ENCODE results near the gene SLC43A2. TPM values are rescaled to one million over a fixed set of nuclear protein-coding genes. Genes with fewer than 3 reads are reported as not detected.

Gene SLC43A2
- total and polyA plus RNA-seq, 2 experiments from 2014 or later = 2.5 to 5.3 TPM

GRCh38 chr17:1605681-1606351, 22.8 kb downstream of the SLC43A2 start:
- TF ChIP-seq CTCF (IDR thresholded peaks at IDR 0.05; ENCODE audit: low read depth, low read length) = no peak
- Histone ChIP-seq H3K4me1 (ENCODE audit: low read depth) (peaks cover 3% of the 10 kb centered on the region), H3K9me3 (ENCODE audit: low read depth) (no peaks in the 10 kb centered on the region), H3K36me3 (no peaks in the 10 kb centered on the region), H3K27ac (no peak overlapping the region), H3K27me3 (no peaks in the 10 kb centered on the region), H3K4me3 (no peak overlapping the region)
- no peak for DNase-seq (ENCODE audit: low read depth in 1 of 2, low spot score in 1 of 2)

DNA sequence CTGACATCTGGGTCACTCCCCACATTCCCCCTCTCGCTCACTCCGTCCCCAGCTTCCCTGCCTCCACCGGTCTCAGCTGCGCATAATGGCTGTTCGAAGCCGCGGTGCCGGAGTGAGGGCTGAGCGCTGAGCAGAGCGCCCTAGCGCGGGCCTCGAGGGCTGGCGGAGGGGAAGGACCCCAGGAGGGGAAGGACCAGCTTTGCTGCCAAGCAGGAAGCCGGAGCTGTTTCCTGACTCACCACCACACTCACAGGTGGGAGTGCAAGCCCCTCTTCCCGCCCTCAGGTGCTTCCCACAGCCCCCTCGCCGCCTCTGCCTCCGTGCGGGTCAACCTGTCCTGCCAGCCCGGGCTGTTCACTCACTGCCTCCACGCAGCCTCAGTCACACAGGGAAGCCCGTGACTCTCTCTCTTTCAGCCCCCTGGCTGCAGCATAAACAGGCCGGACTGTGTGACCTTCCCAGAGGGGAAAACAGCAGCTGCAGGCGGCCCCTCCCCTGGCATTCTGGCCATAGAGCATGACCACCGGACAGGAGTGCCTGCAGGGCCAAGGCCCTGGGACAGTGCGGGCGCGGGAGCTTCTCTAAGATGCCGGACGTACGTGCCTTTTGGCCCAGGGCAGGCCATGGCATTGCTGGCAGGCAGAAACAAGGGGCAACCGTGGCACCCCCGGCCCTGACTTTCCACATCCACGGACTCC, 23.7 kb downstream of the SLC43A2 start:
- Histone ChIP-seq H3K4me3 (no peak overlapping the region), H3K27ac (no peak overlapping the region), H3K27me3 (no peaks in the 10 kb centered on the region), H3K4me1 (ENCODE audit: low read depth) (peaks cover 3% of the 10 kb centered on the region), H3K36me3 (no peaks in the 10 kb centered on the region), H3K9me3 (ENCODE audit: low read depth) (no peaks in the 10 kb centered on the region)
- TF ChIP-seq CTCF (IDR thresholded peaks at IDR 0.05; ENCODE audit: low read depth, low read length) = no peak
- DNase-seq (ENCODE audit: low read depth in 1 of 2, low spot score in 1 of 2) = no peak

DNA sequence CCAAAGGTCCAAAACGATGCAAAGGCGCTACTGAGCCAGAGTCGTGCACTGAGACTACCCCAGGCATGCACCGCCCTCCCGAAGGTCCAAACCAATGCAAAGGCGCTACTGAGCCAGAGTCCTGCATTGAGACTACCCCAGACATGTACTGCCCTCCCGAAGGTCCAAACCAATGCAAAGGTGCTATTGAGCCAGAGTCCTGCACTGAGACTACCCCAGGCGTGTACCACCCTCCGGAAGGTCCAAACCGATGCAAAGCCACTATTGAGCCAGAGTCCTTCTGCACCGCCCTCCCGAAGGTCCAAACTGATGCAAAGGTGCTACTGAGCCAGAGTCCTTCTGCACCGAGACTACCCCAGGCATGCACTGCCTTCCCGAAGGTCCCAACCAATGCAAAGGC, 27.1 kb downstream of the SLC43A2 start:
- Histone ChIP-seq H3K27me3 (no peaks in the 10 kb centered on the region), H3K4me1 (ENCODE audit: low read depth) (no peaks in the 10 kb centered on the region), H3K36me3 (no peaks in the 10 kb centered on the region), H3K27ac (no peak overlapping the region), H3K9me3 (ENCODE audit: low read depth) (no peaks in the 10 kb centered on the region), H3K4me3 (no peak overlapping the region)
- TF ChIP-seq CTCF (IDR thresholded peaks at IDR 0.05; ENCODE audit: low read depth, low read length) = no peak
- DNase-seq (ENCODE audit: low read depth in 1 of 2, low spot score in 1 of 2) = no peak

DNA sequence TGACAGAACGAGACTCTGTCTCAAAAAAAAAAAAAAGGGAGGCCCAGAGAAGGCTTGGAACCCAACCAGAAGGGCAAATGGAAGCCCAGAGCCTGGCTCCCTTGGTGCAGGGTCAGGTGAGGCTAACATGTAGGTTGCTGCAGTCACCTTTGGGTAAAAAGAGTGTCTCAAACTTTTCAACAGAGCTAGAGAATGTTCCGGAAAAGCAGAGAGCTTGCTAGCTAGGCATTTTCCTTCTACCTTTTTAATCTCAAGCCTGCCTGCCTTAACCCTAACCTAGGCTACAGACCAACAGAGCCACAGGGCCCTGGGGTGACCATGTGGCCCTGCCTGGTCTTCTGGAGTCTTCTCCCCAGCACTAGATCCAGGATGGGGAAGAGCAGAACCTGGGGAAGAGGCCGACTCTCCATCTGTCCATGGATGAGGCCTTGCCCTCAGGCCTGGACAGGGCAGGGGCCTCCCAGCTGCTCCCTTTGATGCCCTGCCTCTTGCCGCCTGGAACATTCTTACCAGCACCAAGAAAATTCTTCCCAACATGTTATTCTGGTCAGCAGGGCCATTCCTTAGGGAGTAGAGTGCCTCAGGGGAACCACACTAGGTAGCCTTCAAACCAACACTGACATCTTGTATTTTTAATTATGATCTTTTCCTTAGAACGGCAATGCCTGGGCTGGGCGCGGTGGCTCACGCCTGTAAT, 30.1 kb downstream of the SLC43A2 start:
- Histone ChIP-seq H3K27ac (no peak overlapping the region), H3K9me3 (ENCODE audit: low read depth) (no peaks in the 10 kb centered on the region), H3K4me3 (no peak overlapping the region), H3K36me3 (no peaks in the 10 kb centered on the region), H3K27me3 (no peaks in the 10 kb centered on the region), H3K4me1 (ENCODE audit: low read depth) (no peaks in the 10 kb centered on the region)
- DNase-seq (ENCODE audit: low read depth in 1 of 2, low spot score in 1 of 2) = no peak
- no peak for TF ChIP-seq CTCF (IDR thresholded peaks at IDR 0.05; ENCODE audit: low read depth, low read length)

- no peak for TF ChIP-seq CTCF (IDR thresholded peaks at IDR 0.05; ENCODE audit: low read depth, low read length)
- no peak for DNase-seq (ENCODE audit: low read depth in 1 of 2, low spot score in 1 of 2)
- Histone ChIP-seq H3K36me3 (no peaks in the 10 kb centered on the region), H3K9me3 (ENCODE audit: low read depth) (no peaks in the 10 kb centered on the region), H3K4me3 (no peak overlapping the region), H3K4me1 (ENCODE audit: low read depth) (no peaks in the 10 kb centered on the region), H3K27me3 (no peaks in the 10 kb centered on the region), H3K27ac (no peak overlapping the region)
These were observed 30.7 kb downstream of the SLC43A2 start for GRCh38 chr17:1597861-1598342.
